Vagina (tissue), 2 donors: ENCODE data around the gene NPC1.

Experiments
- POLR2A ChIP-seq, 2 donors: fragments of 450-650 bp; IDR thresholded peaks; one replicate each; pipeline ENCODE4 v1.6.1; 2017; ENCODE audit warnings: antibody characterized with exemption in 2 of 2, mild to moderate bottlenecking in 2 of 2, moderate library complexity in 2 of 2
- TF ChIP-seq, protein P1 (sequence below), 3 experiments: fragments of 450-650 bp in 2 of 3; fragments of 200-600 bp in 1 of 3; sonication (generic) in 1 of 3; IDR thresholded peaks; one replicate each; pipeline ENCODE4 v1.5.1; 2017 to 2019; ENCODE audit warnings: antibody characterized with exemption in 3 of 3, mild to moderate bottlenecking in 2 of 3, moderate library complexity in 2 of 3

DNA sequence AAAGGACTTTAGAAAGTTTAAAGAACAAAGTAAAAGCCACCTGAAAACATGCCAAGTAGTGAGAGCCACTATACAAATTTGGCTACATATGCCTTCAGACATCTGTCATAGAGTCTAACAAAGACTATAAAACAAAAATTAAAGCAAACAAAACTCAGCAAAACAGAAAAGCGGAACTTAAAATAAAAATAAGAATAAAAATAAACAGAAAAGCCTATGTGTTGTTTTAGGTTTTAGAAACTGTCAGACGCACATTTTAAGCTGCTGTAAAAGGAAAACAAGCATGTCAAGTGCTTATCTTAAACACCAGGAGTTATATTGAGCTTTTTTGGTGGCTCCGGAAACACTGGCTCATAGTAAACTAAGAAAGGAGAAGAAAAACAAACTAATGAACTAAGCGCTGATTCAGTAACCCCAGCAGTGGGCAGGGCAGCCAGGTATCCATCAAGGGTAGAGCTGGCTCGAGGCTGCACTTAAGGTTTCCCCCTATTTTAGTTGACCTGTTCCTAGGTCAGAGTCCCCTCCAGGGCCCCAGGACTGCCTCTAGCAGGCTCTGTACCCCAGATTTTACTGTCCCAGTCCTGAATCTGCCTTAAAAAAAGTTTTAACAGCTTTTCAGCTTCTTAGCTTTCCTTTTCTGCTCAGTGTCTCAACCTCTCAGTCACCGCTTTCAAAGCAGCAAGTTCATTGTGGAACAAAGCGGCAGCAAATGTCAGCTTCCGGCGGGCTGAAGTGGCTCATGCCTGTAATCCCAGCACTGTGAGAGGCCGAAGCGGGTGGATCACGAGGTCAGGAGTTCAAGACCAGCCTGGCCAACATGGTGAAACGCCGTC is 98.4 kb downstream of the NPC1 start:
- TF ChIP-seq, protein P1, sequence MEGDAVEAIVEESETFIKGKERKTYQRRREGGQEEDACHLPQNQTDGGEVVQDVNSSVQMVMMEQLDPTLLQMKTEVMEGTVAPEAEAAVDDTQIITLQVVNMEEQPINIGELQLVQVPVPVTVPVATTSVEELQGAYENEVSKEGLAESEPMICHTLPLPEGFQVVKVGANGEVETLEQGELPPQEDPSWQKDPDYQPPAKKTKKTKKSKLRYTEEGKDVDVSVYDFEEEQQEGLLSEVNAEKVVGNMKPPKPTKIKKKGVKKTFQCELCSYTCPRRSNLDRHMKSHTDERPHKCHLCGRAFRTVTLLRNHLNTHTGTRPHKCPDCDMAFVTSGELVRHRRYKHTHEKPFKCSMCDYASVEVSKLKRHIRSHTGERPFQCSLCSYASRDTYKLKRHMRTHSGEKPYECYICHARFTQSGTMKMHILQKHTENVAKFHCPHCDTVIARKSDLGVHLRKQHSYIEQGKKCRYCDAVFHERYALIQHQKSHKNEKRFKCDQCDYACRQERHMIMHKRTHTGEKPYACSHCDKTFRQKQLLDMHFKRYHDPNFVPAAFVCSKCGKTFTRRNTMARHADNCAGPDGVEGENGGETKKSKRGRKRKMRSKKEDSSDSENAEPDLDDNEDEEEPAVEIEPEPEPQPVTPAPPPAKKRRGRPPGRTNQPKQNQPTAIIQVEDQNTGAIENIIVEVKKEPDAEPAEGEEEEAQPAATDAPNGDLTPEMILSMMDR (IDR thresholded peaks at IDR 0.05), result no peak
- TF ChIP-seq POLR2A (IDR thresholded peaks at IDR 0.05), result no peak
